HL-60 (cell line): ENCODE measurements around the gene CLTRN.

Experiments used
- DNase-seq, 2 experiments: peaks; one replicate each; pipeline ENCODE4 v3.0.0-alpha.2; 2010 to 2020; ENCODE audit warnings: low read depth in 1 of 2, low spot score in 1 of 2
- H3K27ac ChIP-seq: fragments of 250-450 bp; sonication (Bioruptor Pico); replicated peaks from 2 replicates; pipeline ENCODE4 v1.5.1; 2020; ENCODE audit warnings: mild to moderate bottlenecking, moderate library complexity
- H3K27me3 ChIP-seq: fragments of 250-450 bp; sonication (Bioruptor Pico); 2 replicates; pipeline ENCODE4 v1.5.1; 2021; ENCODE audit warnings: mild to moderate bottlenecking, moderate library complexity; ENCODE audit not compliant: insufficient read depth, poor library complexity, severe bottlenecking
- H3K4me3 ChIP-seq: replicated peaks from 2 replicates; pipeline ENCODE4 v1.5.1; 2011; ENCODE audit warnings: mild to moderate bottlenecking, control low read depth, low read length; ENCODE audit not compliant: insufficient read depth
- CTCF ChIP-seq: IDR thresholded peaks from one replicate; pipeline ENCODE4 v1.5.1; 2011; ENCODE audit warnings: low read length, control low read depth, inconsistent platforms; ENCODE audit not compliant: insufficient read depth
- GABPA ChIP-seq: IDR thresholded peaks from 2 replicates; pipeline ENCODE4 v1.6.1; 2012; ENCODE audit warnings: low read depth
- POLR2AphosphoS5 ChIP-seq: IDR thresholded peaks from 2 replicates; pipeline ENCODE4 v1.6.1; 2012; ENCODE audit warnings: low read depth
- REST ChIP-seq: IDR thresholded peaks from 2 replicates; pipeline ENCODE4 v1.6.1; 2012; ENCODE audit warnings: low read depth; ENCODE audit not compliant: insufficient replicate concordance
- SPI1 ChIP-seq: IDR thresholded peaks from 2 replicates; pipeline ENCODE4 v1.6.1; 2012; ENCODE audit warnings: low read depth, mild to moderate bottlenecking, borderline replicate concordance

Gene CLTRN

GRCh38 chrX:15601932-15602331, 62.7 kb downstream of the CLTRN start:
- no peak for TF ChIP-seq SPI1
- TF ChIP-seq CTCF, result no peak
- TF ChIP-seq REST, result no peak
- TF ChIP-seq GABPA, result no peak
- no peak for TF ChIP-seq POLR2AphosphoS5
- no peak overlapping the region for H3K4me3 ChIP-seq
- DNase-seq, result no peak
- H3K27ac ChIP-seq, result no peak overlapping the region
- H3K27me3 ChIP-seq, result peaks cover 6% of the 10 kb centered on the region

- no peak for DNase-seq
- H3K27me3 ChIP-seq, result peaks cover 6% of the 10 kb centered on the region
- no peak within 1 kb of the TSS for H3K4me3 ChIP-seq
- H3K27ac ChIP-seq, result no peak within 1 kb of the TSS
- TF ChIP-seq REST (no peak), POLR2AphosphoS5 (no peak), GABPA (no peak), SPI1 (no peak), CTCF (no peak)
Measured at GRCh38 chrX:15600745-15601144, 63.9 kb downstream of the CLTRN start, which contains the start of gene ACE2. TSS of gene ACE2 (minus strand) at chrX:15600960. CDS start at chrX:15600911, 49 bp downstream.

GRCh38 chrX:15600049-15600448, 64.6 kb downstream of the CLTRN start:
- no peak for DNase-seq
- Histone ChIP-seq H3K4me3 (no peak overlapping the region), H3K27ac (no peak overlapping the region), H3K27me3 (peaks cover 6% of the 10 kb centered on the region)
- TF ChIP-seq SPI1 (no peak), REST (no peak), CTCF (no peak), GABPA (no peak), POLR2AphosphoS5 (no peak)
